ENCODE data around the gene ZMIZ1. TPM values are rescaled to one million over a fixed set of nuclear protein-coding genes. Genes with fewer than 3 reads are reported as not detected.

ZMIZ1 gene
- polyA plus RNA-seq, 1 donor: 40.1 TPM

- peaks cover 46% of the 10 kb centered on the region for H3K36me3 ChIP-seq (ENCODE audit: control insufficient read depth, insufficient read depth, low read length)
- no peaks in the 10 kb centered on the region for H3K27me3 ChIP-seq (ENCODE audit: control insufficient read depth, insufficient read depth, low read length)
- no peak overlapping the region for H3K27ac ChIP-seq (ENCODE audit: low read length)
- H3K9me3 ChIP-seq (ENCODE audit: control insufficient read depth, low read depth, low read length): peaks cover 5% of the 10 kb centered on the region
- no CpG with 5 or more reads among the region's 3 CpGs for WGBS (ENCODE audit: insufficient coverage, low lambda C conversion rate)
- peaks cover 27% of the 10 kb centered on the region for H3K4me1 ChIP-seq (ENCODE audit: control insufficient read depth, insufficient read depth, low read length)
- no peak overlapping the region for H3K4me3 ChIP-seq (ENCODE audit: low read length)
- no peak for DNase-seq
These were observed 80.5 kb downstream of the ZMIZ1 start for GRCh38 chr10:79149345-79149661.

- no peaks in the 10 kb centered on the region for H3K27me3 ChIP-seq (ENCODE audit: control insufficient read depth, insufficient read depth, low read length)
- H3K9me3 ChIP-seq (ENCODE audit: control insufficient read depth, low read depth, low read length): peaks cover 5% of the 10 kb centered on the region
- peak in 1 of 2 donors; percentile 53 for DNase-seq
- H3K36me3 ChIP-seq (ENCODE audit: control insufficient read depth, insufficient read depth, low read length): peaks cover 43% of the 10 kb centered on the region
- H3K4me3 ChIP-seq (ENCODE audit: low read length): no peak overlapping the region
- H3K4me1 ChIP-seq (ENCODE audit: control insufficient read depth, insufficient read depth, low read length): peaks cover 27% of the 10 kb centered on the region
- H3K27ac ChIP-seq (ENCODE audit: low read length): no peak overlapping the region
- no CpG with 5 or more reads among the region's 27 CpGs for WGBS (ENCODE audit: insufficient coverage, low lambda C conversion rate)
These were observed 81.1 kb downstream of the ZMIZ1 start for GRCh38 chr10:79149662-79150443.

- Histone ChIP-seq H3K36me3 (ENCODE audit: control insufficient read depth, insufficient read depth, low read length) (peaks cover 43% of the 10 kb centered on the region), H3K4me1 (ENCODE audit: control insufficient read depth, insufficient read depth, low read length) (peaks cover 29% of the 10 kb centered on the region), H3K27ac (ENCODE audit: low read length) (no peak overlapping the region), H3K4me3 (ENCODE audit: low read length) (no peak overlapping the region), H3K9me3 (ENCODE audit: control insufficient read depth, low read depth, low read length) (peaks cover 5% of the 10 kb centered on the region), H3K27me3 (ENCODE audit: control insufficient read depth, insufficient read depth, low read length) (no peaks in the 10 kb centered on the region)
- DNase-seq: no peak
- no CpG with 5 or more reads among the region's 1 CpG for WGBS (ENCODE audit: insufficient coverage, low lambda C conversion rate)
These were observed 81.6 kb downstream of the ZMIZ1 start for GRCh38 chr10:79150444-79150754.

- no CpG with 5 or more reads among the region's 7 CpGs for WGBS (ENCODE audit: insufficient coverage, low lambda C conversion rate)
- Histone ChIP-seq H3K9me3 (ENCODE audit: control insufficient read depth, low read depth, low read length) (peaks cover 5% of the 10 kb centered on the region), H3K27me3 (ENCODE audit: control insufficient read depth, insufficient read depth, low read length) (no peaks in the 10 kb centered on the region), H3K4me1 (ENCODE audit: control insufficient read depth, insufficient read depth, low read length) (peaks cover 33% of the 10 kb centered on the region), H3K27ac (ENCODE audit: low read length) (no peak overlapping the region), H3K4me3 (ENCODE audit: low read length) (no peak overlapping the region), H3K36me3 (ENCODE audit: control insufficient read depth, insufficient read depth, low read length) (peaks cover 34% of the 10 kb centered on the region)
- DNase-seq: no peak
These were observed 83.7 kb downstream of the ZMIZ1 start for GRCh38 chr10:79152423-79152817.

- H3K4me3 ChIP-seq (ENCODE audit: low read length): no peak overlapping the region
- peaks cover 5% of the 10 kb centered on the region for H3K9me3 ChIP-seq (ENCODE audit: control insufficient read depth, low read depth, low read length)
- H3K36me3 ChIP-seq (ENCODE audit: control insufficient read depth, insufficient read depth, low read length): peaks cover 35% of the 10 kb centered on the region
- no CpG with 5 or more reads among the region's 10 CpGs for WGBS (ENCODE audit: insufficient coverage, low lambda C conversion rate)
- no peaks in the 10 kb centered on the region for H3K27me3 ChIP-seq (ENCODE audit: control insufficient read depth, insufficient read depth, low read length)
- no peak for DNase-seq
- H3K4me1 ChIP-seq (ENCODE audit: control insufficient read depth, insufficient read depth, low read length): peaks cover 42% of the 10 kb centered on the region
- no peak overlapping the region for H3K27ac ChIP-seq (ENCODE audit: low read length)
These were observed 85.0 kb downstream of the ZMIZ1 start for GRCh38 chr10:79153745-79154144.

GRCh38 chr10:79155301-79156081, 86.7 kb downstream of the ZMIZ1 start:
- no CpG with 5 or more reads among the region's 14 CpGs for WGBS (ENCODE audit: insufficient coverage, low lambda C conversion rate)

DNA sequence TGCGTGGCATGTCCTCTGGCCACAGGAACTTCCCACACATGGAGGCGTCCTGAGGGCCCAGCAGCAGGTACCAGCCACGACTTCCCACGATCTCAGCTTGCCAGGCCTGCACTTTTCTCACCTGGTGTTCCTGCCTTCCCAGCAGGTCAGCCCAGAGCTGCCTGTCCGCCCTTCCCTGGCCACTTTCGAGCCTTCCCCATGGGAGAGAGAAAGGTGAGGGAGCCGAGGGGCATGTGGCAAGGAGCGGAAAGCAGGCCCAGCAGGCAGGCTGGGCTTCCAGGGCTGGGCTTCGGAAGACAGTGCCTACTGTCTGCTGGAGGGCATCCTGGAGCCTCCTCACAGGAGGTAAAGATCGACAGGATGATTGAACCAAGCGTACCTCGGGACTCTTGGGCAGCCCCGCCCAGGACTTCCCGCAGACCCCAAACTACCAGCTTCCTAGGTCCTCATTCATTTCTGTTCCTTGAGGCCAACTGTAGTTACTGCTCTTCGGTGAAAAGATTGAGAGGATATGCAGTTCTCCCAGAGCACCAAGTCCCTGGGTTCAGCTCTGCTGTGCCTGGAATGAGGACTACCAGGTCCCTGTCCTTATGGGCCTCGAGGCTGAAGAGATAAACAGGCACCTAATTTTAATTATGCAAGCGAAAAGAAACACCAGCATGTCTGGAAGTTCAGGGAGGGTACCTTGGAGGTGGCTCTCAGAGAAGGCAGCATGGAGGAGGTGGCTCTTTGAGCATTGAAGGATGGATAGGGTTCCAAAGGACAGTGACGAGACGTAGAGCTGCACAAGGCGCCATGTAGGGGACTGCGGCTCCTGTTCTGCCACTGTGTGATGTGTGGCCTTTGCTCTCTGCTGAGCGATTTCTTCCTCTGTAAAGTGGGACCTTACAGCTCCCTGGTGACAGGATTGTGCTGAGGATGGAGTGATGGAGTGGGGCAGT, 87.8 kb downstream of the ZMIZ1 start:
- Histone ChIP-seq H3K27ac (ENCODE audit: low read length) (peak overlapping the region; percentile 43), H3K4me1 (ENCODE audit: control insufficient read depth, insufficient read depth, low read length) (peaks cover 28% of the 10 kb centered on the region), H3K36me3 (ENCODE audit: control insufficient read depth, insufficient read depth, low read length) (peaks cover 29% of the 10 kb centered on the region), H3K4me3 (ENCODE audit: low read length) (no peak overlapping the region), H3K27me3 (ENCODE audit: control insufficient read depth, insufficient read depth, low read length) (no peaks in the 10 kb centered on the region), H3K9me3 (ENCODE audit: control insufficient read depth, low read depth, low read length) (peaks cover 4% of the 10 kb centered on the region)
- no peak for DNase-seq
- 60% methylated on average over 1 of the region's 22 CpGs for WGBS (ENCODE audit: insufficient coverage, low lambda C conversion rate)

More at GRCh38 chr10:79155301-79156081, 86.7 kb downstream of the ZMIZ1 start:
- DNase-seq: no peak
- Histone ChIP-seq H3K4me1 (ENCODE audit: control insufficient read depth, insufficient read depth, low read length) (peaks cover 32% of the 10 kb centered on the region), H3K4me3 (ENCODE audit: low read length) (no peak overlapping the region), H3K27ac (ENCODE audit: low read length) (no peak overlapping the region), H3K9me3 (ENCODE audit: control insufficient read depth, low read depth, low read length) (peaks cover 4% of the 10 kb centered on the region), H3K36me3 (ENCODE audit: control insufficient read depth, insufficient read depth, low read length) (peaks cover 31% of the 10 kb centered on the region), H3K27me3 (ENCODE audit: control insufficient read depth, insufficient read depth, low read length) (no peaks in the 10 kb centered on the region)

- Histone ChIP-seq H3K4me1 (ENCODE audit: control insufficient read depth, insufficient read depth, low read length) (peaks cover 28% of the 10 kb centered on the region), H3K4me3 (ENCODE audit: low read length) (no peak overlapping the region), H3K36me3 (ENCODE audit: control insufficient read depth, insufficient read depth, low read length) (peaks cover 39% of the 10 kb centered on the region), H3K27ac (ENCODE audit: low read length) (peak overlapping the region; percentile 43), H3K27me3 (ENCODE audit: control insufficient read depth, insufficient read depth, low read length) (no peaks in the 10 kb centered on the region), H3K9me3 (ENCODE audit: control insufficient read depth, low read depth, low read length) (peaks cover 4% of the 10 kb centered on the region)
- no CpG with 5 or more reads among the region's 5 CpGs for WGBS (ENCODE audit: insufficient coverage, low lambda C conversion rate)
- DNase-seq: no peak
These were observed 89.2 kb downstream of the ZMIZ1 start for GRCh38 chr10:79158004-79158340.

- Histone ChIP-seq H3K36me3 (ENCODE audit: control insufficient read depth, insufficient read depth, low read length) (peaks cover 41% of the 10 kb centered on the region), H3K9me3 (ENCODE audit: control insufficient read depth, low read depth, low read length) (peaks cover 4% of the 10 kb centered on the region), H3K4me1 (ENCODE audit: control insufficient read depth, insufficient read depth, low read length) (peaks cover 28% of the 10 kb centered on the region), H3K4me3 (ENCODE audit: low read length) (no peak overlapping the region), H3K27ac (ENCODE audit: low read length) (peak overlapping the region; percentile 43), H3K27me3 (ENCODE audit: control insufficient read depth, insufficient read depth, low read length) (no peaks in the 10 kb centered on the region)
- no CpG with 5 or more reads among the region's 9 CpGs for WGBS (ENCODE audit: insufficient coverage, low lambda C conversion rate)
- DNase-seq: no peak
These were observed 89.8 kb downstream of the ZMIZ1 start for GRCh38 chr10:79158402-79159097.
